Measurements from ENCODE around the gene PGAP3. TPM values are rescaled to one million over a fixed set of nuclear protein-coding genes. Genes with fewer than 3 reads are reported as not detected.

The PGAP3 gene
- total RNA-seq, 1 experiment from 2014 or later = 29.0 TPM

DNA sequence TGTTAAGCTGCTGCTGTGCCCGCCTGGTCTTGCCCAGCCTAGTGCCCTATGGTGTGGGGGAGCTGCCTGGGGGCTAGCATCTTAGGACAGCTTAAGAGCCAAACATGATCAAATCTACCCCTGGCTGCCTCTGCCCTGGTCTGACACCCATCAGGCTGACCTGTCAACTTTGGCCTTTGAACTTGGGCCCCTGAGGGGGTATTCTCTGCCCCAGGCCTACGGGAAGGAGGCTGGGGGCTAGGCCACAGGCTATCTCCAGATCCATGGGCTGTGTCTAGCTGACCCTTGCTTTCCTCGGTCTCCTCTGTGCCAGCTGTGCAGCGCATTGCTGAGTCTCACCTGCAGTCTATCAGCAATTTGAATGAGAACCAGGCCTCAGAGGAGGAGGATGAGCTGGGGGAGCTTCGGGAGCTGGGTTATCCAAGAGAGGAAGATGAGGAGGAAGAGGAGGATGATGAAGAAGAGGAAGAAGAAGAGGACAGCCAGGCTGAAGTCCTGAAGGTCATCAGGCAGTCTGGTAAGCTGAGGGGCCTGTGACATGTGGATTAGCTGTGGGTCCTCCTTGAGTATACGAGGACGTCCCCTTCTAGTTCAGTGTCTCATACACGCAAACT is 54.2 kb downstream of the PGAP3 start:
- Histone ChIP-seq H3K79me2 (ENCODE audit: insufficient read depth, low read length) (no peaks in the 10 kb centered on the region; the same call in 1 of the 2 replicates), H3T11ph (ENCODE audit: low read length) (no peak overlapping the region), H2BK5ac (ENCODE audit: insufficient read length, low read length) (no peak overlapping the region), H3K14ac (ENCODE audit: insufficient read depth, low read length) (no peak overlapping the region), H3K9me3 (ENCODE audit: control insufficient read depth, low read depth, low read length) (no peaks in the 10 kb centered on the region), H3K23me2 (ENCODE audit: insufficient read length, low read depth, low read length, poor library complexity, severe bottlenecking) (peaks cover 8% of the 10 kb centered on the region), H4K20me1 (ENCODE audit: control insufficient read depth, insufficient read depth, insufficient read length) (no peaks in the 10 kb centered on the region), H2AK5ac (ENCODE audit: insufficient read length, low read length) (no peak overlapping the region), H4K5ac (ENCODE audit: insufficient read length, low read depth, low read length) (no peak overlapping the region), H2BK15ac (ENCODE audit: low read depth, low read length) (no peak overlapping the region), H3K4me1 (ENCODE audit: insufficient read depth, low read length) (peaks cover 26% of the 10 kb centered on the region; the same call in 1 of the 2 replicates), H2BK12ac (ENCODE audit: insufficient read length, low read depth, low read length) (no peak overlapping the region), H3K56ac (ENCODE audit: insufficient read length, low read depth, low read length) (no peak overlapping the region), H4K8ac (replicated peaks; ENCODE audit: insufficient read length, low read depth, low read length) (no peak overlapping the region), H3K4me2 (ENCODE audit: insufficient read depth, insufficient read length, low read length) (no peak overlapping the region), H2AFZ (ENCODE audit: low read length) (no peak overlapping the region), H3K27me3 (ENCODE audit: insufficient read depth, low read length) (no peaks in the 10 kb centered on the region), H3K23ac (ENCODE audit: insufficient read length, low read depth, low read length) (no peak overlapping the region), H2BK120ac (ENCODE audit: low read depth, low read length, poor library complexity, severe bottlenecking) (no peak overlapping the region), H3K4ac (ENCODE audit: low read depth, low read length) (no peak overlapping the region), H3K27ac (ENCODE audit: insufficient read length, low read depth, low read length) (no peak overlapping the region), H3K79me1 (ENCODE audit: insufficient read depth, low read depth, low read length, poor library complexity, severe bottlenecking) (no peaks in the 10 kb centered on the region), H3K9ac (ENCODE audit: extremely low read depth, insufficient read length, low read length) (no peak overlapping the region), H4K91ac (ENCODE audit: insufficient read length, low read depth, low read length) (no peak overlapping the region), H3K18ac (ENCODE audit: insufficient read length, low read depth, low read length) (no peak overlapping the region), H2BK20ac (ENCODE audit: low read depth, low read length, poor library complexity, severe bottlenecking) (no peak overlapping the region)
- H3K4me1 Mint-ChIP-seq = peaks cover 69 to 78% of the 10 kb centered on the region in 2 experiments
- H3K27me3 Mint-ChIP-seq (ENCODE audit: low read depth) = peaks cover 3% of the 10 kb centered on the region
- no peak overlapping the region for H3K4me3 Mint-ChIP-seq
- no peak for DNase-seq
- no peaks in the 10 kb centered on the region; a peak in 2 of 7 replicates for H3K36me3 Mint-ChIP-seq (ENCODE audit: insufficient read depth in 1 of 3, low read depth in 3 of 3)
- no peaks in the 10 kb centered on the region; a peak in 1 of 5 replicates for H3K9me3 Mint-ChIP-seq
- WGBS (ENCODE audit: extremely low coverage, insufficient read length, low lambda C conversion rate) = no CpG with 5 or more reads among the region's 8 CpGs
- TF ChIP-seq, protein P1, sequence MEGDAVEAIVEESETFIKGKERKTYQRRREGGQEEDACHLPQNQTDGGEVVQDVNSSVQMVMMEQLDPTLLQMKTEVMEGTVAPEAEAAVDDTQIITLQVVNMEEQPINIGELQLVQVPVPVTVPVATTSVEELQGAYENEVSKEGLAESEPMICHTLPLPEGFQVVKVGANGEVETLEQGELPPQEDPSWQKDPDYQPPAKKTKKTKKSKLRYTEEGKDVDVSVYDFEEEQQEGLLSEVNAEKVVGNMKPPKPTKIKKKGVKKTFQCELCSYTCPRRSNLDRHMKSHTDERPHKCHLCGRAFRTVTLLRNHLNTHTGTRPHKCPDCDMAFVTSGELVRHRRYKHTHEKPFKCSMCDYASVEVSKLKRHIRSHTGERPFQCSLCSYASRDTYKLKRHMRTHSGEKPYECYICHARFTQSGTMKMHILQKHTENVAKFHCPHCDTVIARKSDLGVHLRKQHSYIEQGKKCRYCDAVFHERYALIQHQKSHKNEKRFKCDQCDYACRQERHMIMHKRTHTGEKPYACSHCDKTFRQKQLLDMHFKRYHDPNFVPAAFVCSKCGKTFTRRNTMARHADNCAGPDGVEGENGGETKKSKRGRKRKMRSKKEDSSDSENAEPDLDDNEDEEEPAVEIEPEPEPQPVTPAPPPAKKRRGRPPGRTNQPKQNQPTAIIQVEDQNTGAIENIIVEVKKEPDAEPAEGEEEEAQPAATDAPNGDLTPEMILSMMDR (conservative IDR thresholded peaks at IDR 0.05) = no peak
- peak overlapping the region in 1 of 3 experiments; percentile 28; a peak in 1 of 7 replicates for H3K27ac Mint-ChIP-seq
